Neural cell (in vitro differentiated cells): Measurements from ENCODE around the gene LRRC8B.
"Not testable (repeated sequence)": the region's sequence is repeated elsewhere in the genome, so short reads cannot be mapped to it uniquely, and the experiment has no call there.

Source experiments
- EP300 ChIP-seq: fragments of 450-650 bp; conservative IDR thresholded peaks from 2 replicates; pipeline ENCODE4 v1.6.1; 2014; ENCODE audit warnings: antibody characterized with exemption, mild to moderate bottlenecking, moderate library complexity; ENCODE audit not compliant: poor library complexity, severe bottlenecking
- RAD21 ChIP-seq: fragments of 450-650 bp; conservative IDR thresholded peaks from 2 replicates; pipeline ENCODE4 v1.6.1; 2014; ENCODE audit warnings: antibody characterized with exemption, mild to moderate bottlenecking, moderate library complexity
- TF ChIP-seq, protein P1 (sequence below): fragments of 450-650 bp; IDR thresholded peaks from 2 replicates; pipeline ENCODE4 v1.5.1; 2014; ENCODE audit warnings: antibody characterized with exemption, mild to moderate bottlenecking, moderate library complexity; ENCODE audit not compliant: poor library complexity, severe bottlenecking

DNA sequence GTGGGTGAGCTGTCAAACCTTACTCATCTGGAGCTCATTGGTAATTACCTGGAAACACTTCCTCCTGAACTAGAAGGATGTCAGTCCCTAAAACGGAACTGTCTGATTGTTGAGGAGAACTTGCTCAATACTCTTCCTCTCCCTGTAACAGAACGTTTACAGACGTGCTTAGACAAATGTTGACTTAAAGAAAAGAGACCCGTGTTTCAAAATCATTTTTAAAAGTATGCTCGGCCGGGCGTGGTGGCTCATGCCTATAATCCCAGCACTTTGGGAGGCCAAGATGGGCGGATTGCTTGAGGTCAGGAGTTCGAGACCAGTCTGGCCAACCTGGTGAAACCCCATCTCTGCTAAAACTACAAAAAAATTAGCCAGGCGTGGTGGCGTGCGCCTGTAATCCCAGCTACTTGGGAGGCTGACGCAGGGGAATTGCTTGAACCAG lies 68.3 kb downstream of the LRRC8B start:
- not testable (repeated sequence) for TF ChIP-seq RAD21, EP300
- TF ChIP-seq, protein P1, sequence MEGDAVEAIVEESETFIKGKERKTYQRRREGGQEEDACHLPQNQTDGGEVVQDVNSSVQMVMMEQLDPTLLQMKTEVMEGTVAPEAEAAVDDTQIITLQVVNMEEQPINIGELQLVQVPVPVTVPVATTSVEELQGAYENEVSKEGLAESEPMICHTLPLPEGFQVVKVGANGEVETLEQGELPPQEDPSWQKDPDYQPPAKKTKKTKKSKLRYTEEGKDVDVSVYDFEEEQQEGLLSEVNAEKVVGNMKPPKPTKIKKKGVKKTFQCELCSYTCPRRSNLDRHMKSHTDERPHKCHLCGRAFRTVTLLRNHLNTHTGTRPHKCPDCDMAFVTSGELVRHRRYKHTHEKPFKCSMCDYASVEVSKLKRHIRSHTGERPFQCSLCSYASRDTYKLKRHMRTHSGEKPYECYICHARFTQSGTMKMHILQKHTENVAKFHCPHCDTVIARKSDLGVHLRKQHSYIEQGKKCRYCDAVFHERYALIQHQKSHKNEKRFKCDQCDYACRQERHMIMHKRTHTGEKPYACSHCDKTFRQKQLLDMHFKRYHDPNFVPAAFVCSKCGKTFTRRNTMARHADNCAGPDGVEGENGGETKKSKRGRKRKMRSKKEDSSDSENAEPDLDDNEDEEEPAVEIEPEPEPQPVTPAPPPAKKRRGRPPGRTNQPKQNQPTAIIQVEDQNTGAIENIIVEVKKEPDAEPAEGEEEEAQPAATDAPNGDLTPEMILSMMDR = not testable (repeated sequence)
